SK-N-MC (cell line): ENCODE results near the gene FAM20C.

Experiments
- EZH2 ChIP-seq: fragments of 200-600 bp; sonication (generic); IDR thresholded peaks from one replicate; pipeline ENCODE4 v1.6.1; 2017; ENCODE audit warnings: antibody characterized with exemption
- FOXP2 ChIP-seq: optimal IDR thresholded peaks from 2 replicates; pipeline ENCODE3; 2011; ENCODE audit warnings: mild to moderate bottlenecking, moderate library complexity; ENCODE audit not compliant: insufficient read depth; ENCODE audit errors: extremely low read length, control extremely low read depth
- POLR2AphosphoS5 ChIP-seq: IDR thresholded peaks from 2 replicates; pipeline ENCODE4 v1.6.1; 2012; ENCODE audit warnings: mild to moderate bottlenecking, low read depth, low read length, borderline replicate concordance

DNA sequence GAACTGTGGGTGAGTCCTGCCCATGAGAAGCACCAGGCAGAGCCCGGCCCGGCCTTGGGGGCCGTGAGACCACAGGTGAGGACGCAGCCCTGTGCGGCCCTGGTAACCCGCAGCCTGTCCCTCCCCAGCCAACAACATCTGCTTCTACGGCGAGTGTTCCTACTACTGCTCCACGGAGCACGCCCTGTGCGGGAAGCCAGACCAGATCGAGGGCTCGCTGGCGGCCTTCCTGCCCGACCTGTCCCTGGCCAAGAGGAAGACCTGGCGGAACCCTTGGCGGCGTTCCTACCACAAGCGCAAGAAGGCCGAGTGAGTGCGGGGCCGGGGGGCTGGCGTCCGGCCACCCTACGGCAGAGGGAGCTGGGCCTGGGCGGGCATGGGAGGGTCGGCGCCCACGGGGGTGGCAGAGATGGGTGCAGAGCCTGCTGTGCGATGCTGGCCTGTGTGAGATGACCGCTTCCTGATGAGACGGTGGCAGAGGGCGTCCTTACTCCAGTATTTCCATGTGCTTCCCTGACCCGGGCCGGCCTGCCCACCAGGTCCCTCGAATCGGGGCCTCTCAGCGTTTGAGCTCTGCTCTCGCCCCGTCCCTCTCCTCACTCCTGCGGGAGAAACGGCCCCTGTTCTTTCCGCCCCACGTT lies 63.5 kb downstream of the FAM20C start:
- TF ChIP-seq POLR2AphosphoS5 = no peak
- TF ChIP-seq EZH2 = no peak
- TF ChIP-seq FOXP2 = no peak
